OCI-LY7 (cell line): ENCODE measurements around the gene IL4I1. TPM values are rescaled to one million over a fixed set of nuclear protein-coding genes. Genes with fewer than 3 reads are reported as not detected.

Experiments used
- BruUV-seq: library from RNA; stranded (reverse); fragments of 400-500 nt; replicated peaks from 2 replicates; lab custom pipeline; 2021; lab: Mats Ljungman, UMichigan
- CTCF ChIA-PET: fragments of 300-600 bp; sonication (Branson Sonifier 250); formaldehyde crosslinking; loops from one replicate; lab custom pipeline; 2022; ENCODE audit warnings: antibody characterized with exemption; ENCODE audit not compliant: unreplicated experiment; lab: Charles Lee
- POLR2A ChIA-PET: fragments of 300-600 bp; sonication (Branson Sonifier 250); formaldehyde crosslinking; loops from one replicate; lab custom pipeline; 2022; ENCODE audit warnings: antibody characterized with exemption; lab: Charles Lee
- DNase-seq: peaks from one replicate; pipeline ENCODE4 v3.0.0-alpha.2; 2015; ENCODE audit warnings: low spot score
- H2AFZ ChIP-seq: fragments of 200-600 bp; sonication (generic), shearing (Covaris generic); 2 replicates; pipeline ENCODE4 v1.6.1; 2014; ENCODE audit warnings: mild to moderate bottlenecking, antibody characterized with exemption, low read length, moderate library complexity
- H3K27ac ChIP-seq: fragments of 200-600 bp; sonication (generic); 2 replicates; pipeline ENCODE4 v1.5.1; 2014; ENCODE audit warnings: mixed run types, low read depth, mild to moderate bottlenecking, moderate library complexity, low read length, inconsistent platforms; ENCODE audit not compliant: poor library complexity, severe bottlenecking
- H3K36me3 ChIP-seq: fragments of 200-600 bp; sonication (generic); 2 replicates; pipeline ENCODE4 v1.6.1; 2014; ENCODE audit warnings: mild to moderate bottlenecking, antibody characterized with exemption, low read length, moderate library complexity, mixed read lengths; ENCODE audit not compliant: insufficient read depth
- H3K4me1 ChIP-seq: fragments of 200-600 bp; sonication (generic); 2 replicates; pipeline ENCODE4 v1.5.1; 2014; ENCODE audit warnings: mild to moderate bottlenecking, low read length; ENCODE audit not compliant: insufficient read depth, poor library complexity, severe bottlenecking
- H3K4me2 ChIP-seq: fragments of 200-600 bp; sonication (generic); 2 replicates; pipeline ENCODE4 v1.6.1; 2014; ENCODE audit warnings: mild to moderate bottlenecking, low read length
- H3K4me3 ChIP-seq: fragments of 200-600 bp; sonication (generic); 2 replicates; pipeline ENCODE4 v1.5.1; 2014; ENCODE audit warnings: mild to moderate bottlenecking, low read depth, low read length; ENCODE audit not compliant: poor library complexity, severe bottlenecking
- H3K79me2 ChIP-seq: fragments of 200-600 bp; sonication (generic); 2 replicates; pipeline ENCODE4 v1.6.1; 2016; ENCODE audit warnings: low read depth, mild to moderate bottlenecking, low read length, moderate library complexity, mixed read lengths; ENCODE audit not compliant: insufficient read depth
- H3K9me2 ChIP-seq: fragments of 200-600 bp; sonication (generic); 2 replicates; pipeline ENCODE4 v1.6.1; 2016; ENCODE audit warnings: mild to moderate bottlenecking, low read length, mixed read lengths; ENCODE audit not compliant: insufficient read depth
- H3K9me3 ChIP-seq: fragments of 200-600 bp; sonication (generic); 2 replicates; pipeline ENCODE4 v1.6.1; 2014; ENCODE audit warnings: mild to moderate bottlenecking, mixed run types, low read length, mixed read lengths
- H4K20me1 ChIP-seq: fragments of 200-600 bp; sonication (generic); 2 replicates; pipeline ENCODE4 v1.6.1; 2014; ENCODE audit warnings: mild to moderate bottlenecking, antibody characterized with exemption, low read length, moderate library complexity, mixed read lengths; ENCODE audit not compliant: insufficient read depth
- EZH2phosphoT487 ChIP-seq: fragments of 200-600 bp; sonication (generic); IDR thresholded peaks from 2 replicates; pipeline ENCODE4 v1.6.1; 2018; ENCODE audit warnings: low read depth, borderline replicate concordance, mild to moderate bottlenecking, mixed run types, antibody characterized with exemption, low read length, moderate library complexity, mixed read lengths
- intact Hi-C: fragments of 100-400 bp; cut with micrococcal nuclease; formaldehyde crosslinking; loops from one replicate; pipeline ENCODE4 v1.10.0; 2022; ENCODE audit not compliant: unreplicated experiment
- total RNA-seq, 2 experiments: library from RNA; depleted of rRNA in 1 of 2; stranded (reverse); fragments of >200 nt in 1 of 2; shearing (Covaris generic) in 1 of 2; gene quantifications; 2 replicates each; pipeline ENCODE4 v1.2.3, GENCODE V29; 2014 to 2022
- TF ChIP-seq, protein P1 (sequence below): fragments of 200-600 bp; sonication (generic); conservative IDR thresholded peaks from 2 replicates; pipeline ENCODE4 v1.5.1; 2014; ENCODE audit warnings: mild to moderate bottlenecking, antibody characterized with exemption, low read length, moderate library complexity, mixed read lengths

IL4I1 gene
- total RNA-seq, 2 experiments from 2014 or later = 0.25 to 1.7 TPM

DNA sequence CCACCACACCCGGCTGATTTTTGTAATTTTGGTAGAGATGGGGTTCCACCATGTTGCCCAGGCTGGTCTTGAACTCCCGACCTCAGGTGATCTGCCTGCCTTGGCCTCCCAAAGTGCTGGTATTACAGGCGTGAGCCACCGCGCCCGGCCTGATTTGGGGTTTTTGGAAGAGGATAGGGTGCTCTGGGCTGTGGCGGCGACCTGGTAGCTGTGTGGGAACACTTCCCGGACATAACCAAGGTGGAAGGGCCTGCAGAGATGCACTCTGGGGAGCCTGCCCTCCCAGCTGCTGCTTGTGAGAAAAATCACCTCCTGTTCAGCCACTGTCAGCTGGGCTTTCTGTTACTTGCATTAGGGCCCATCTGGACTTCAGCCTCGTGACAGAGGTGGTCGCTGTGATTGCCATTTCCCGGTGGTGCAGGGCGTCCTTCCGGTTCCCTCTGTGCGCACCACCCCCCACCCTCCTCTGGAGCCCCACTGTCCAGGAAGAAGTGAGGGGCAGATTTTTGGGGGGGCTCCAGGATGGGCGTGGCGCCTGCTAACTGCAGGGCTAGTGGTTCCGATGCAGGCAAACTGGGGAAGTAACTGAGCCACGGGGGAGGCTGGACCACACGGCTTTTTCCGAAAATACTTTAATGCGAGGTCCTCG lies 7.5 kb downstream of the IL4I1 start:
- H3K4me3 ChIP-seq = no peak overlapping the region
- intact Hi-C loops = no loop called here
- TF ChIP-seq EZH2phosphoT487 = no peak
- TF ChIP-seq, protein P1, sequence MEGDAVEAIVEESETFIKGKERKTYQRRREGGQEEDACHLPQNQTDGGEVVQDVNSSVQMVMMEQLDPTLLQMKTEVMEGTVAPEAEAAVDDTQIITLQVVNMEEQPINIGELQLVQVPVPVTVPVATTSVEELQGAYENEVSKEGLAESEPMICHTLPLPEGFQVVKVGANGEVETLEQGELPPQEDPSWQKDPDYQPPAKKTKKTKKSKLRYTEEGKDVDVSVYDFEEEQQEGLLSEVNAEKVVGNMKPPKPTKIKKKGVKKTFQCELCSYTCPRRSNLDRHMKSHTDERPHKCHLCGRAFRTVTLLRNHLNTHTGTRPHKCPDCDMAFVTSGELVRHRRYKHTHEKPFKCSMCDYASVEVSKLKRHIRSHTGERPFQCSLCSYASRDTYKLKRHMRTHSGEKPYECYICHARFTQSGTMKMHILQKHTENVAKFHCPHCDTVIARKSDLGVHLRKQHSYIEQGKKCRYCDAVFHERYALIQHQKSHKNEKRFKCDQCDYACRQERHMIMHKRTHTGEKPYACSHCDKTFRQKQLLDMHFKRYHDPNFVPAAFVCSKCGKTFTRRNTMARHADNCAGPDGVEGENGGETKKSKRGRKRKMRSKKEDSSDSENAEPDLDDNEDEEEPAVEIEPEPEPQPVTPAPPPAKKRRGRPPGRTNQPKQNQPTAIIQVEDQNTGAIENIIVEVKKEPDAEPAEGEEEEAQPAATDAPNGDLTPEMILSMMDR = no peak
- no peaks in the 10 kb centered on the region for H3K9me3 ChIP-seq
- ChIA-PET POLR2A (no interaction called here), CTCF (no interaction called here)
- DNase-seq = no peak
- no peak overlapping the region for H3K4me2 ChIP-seq
- H3K4me1 ChIP-seq = peaks cover 5% of the 10 kb centered on the region
- H3K79me2 ChIP-seq = no peaks in the 10 kb centered on the region
- H3K9me2 ChIP-seq = no peaks in the 10 kb centered on the region
- BruUV-seq = no TSS peak
- H3K36me3 ChIP-seq = no peaks in the 10 kb centered on the region
- no peaks in the 10 kb centered on the region for H4K20me1 ChIP-seq
- H2AFZ ChIP-seq = no peak overlapping the region
- H3K27ac ChIP-seq = no peak overlapping the region

DNA sequence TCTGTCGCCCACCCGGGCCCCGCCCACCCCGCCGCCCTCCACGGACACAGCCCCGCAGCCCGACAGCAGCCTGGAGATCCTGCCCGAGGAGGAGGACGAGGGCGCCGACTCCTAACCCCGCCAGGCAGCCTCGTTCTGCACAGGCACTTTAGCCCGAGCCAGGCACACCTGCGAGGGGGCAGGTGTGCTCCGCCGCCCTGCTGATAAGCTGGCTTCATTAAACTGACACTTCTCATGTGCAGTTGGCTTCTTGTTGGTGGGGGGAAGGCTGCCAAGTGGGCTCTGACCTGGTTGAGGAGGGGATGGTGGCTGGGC lies 8.2 kb downstream of the IL4I1 start:
- Histone ChIP-seq H3K79me2 (no peaks in the 10 kb centered on the region), H3K4me2 (no peak overlapping the region), H3K27ac (no peak overlapping the region), H3K4me3 (no peak overlapping the region), H3K9me3 (no peaks in the 10 kb centered on the region), H3K4me1 (peaks cover 5% of the 10 kb centered on the region), H3K9me2 (no peaks in the 10 kb centered on the region), H2AFZ (no peak overlapping the region), H4K20me1 (no peaks in the 10 kb centered on the region), H3K36me3 (peaks cover 2% of the 10 kb centered on the region)
- DNase-seq = no peak
- TF ChIP-seq, protein P1 = no peak
- TF ChIP-seq EZH2phosphoT487 = no peak
- intact Hi-C loops = no loop called here
- CTCF ChIA-PET = no interaction called here
- POLR2A ChIA-PET = no interaction called here
- no TSS peak for BruUV-seq

DNA sequence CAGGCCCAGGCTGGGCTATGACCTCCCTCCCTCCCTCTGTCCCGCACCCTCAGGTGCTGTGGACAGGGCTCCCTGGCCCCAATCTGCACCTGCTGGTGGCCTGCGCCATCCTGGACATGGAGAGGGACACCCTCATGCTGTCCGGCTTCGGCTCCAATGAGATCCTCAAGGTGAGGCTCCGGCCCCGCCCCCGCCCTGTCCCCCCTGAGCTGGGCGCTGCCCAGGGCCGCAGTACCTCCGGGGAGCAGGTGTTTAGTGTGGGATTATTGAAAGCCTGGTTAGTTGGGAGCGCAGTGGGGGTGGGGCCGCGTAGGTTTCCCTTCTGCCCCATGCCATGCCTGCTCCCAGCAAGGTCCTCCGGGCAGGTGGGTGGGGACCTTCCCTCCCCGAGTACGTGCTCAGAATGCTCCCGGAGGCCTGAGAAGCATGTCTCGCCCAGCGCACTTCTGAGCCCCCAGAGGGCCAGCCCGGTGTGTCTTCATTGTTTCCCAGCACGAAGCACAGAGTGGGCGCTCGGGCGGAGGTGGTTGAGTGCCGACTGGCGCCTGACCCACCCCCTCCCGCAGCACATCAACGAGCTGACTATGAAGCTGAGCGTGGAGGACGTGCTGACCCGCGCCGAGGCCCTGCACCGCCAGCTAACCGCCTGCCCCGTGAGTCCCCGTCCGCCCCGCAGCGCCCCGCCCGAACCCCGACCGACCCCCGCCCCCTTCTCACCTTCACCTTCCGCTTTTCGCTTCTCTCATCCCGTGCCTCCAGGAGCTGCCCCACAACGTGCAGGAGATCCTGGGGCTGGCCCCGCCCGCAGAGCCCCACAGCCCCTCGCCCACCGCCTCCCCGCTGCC lies 8.8 kb downstream of the IL4I1 start:
- Histone ChIP-seq H2AFZ (no peak overlapping the region), H3K4me2 (no peak overlapping the region), H3K9me2 (no peaks in the 10 kb centered on the region), H3K36me3 (peaks cover 7% of the 10 kb centered on the region), H3K4me1 (peaks cover 5% of the 10 kb centered on the region), H3K79me2 (no peaks in the 10 kb centered on the region), H3K4me3 (no peak overlapping the region), H3K9me3 (no peaks in the 10 kb centered on the region), H3K27ac (no peak overlapping the region), H4K20me1 (no peaks in the 10 kb centered on the region)
- TF ChIP-seq, protein P1 = no peak
- TF ChIP-seq EZH2phosphoT487 = no peak
- POLR2A ChIA-PET = no interaction called here
- intact Hi-C loops = no loop called here
- no peak for DNase-seq
- CTCF ChIA-PET = no interaction called here
- BruUV-seq = no TSS peak
